ENCODE results near the gene TCHP.

The TCHP gene

DNA sequence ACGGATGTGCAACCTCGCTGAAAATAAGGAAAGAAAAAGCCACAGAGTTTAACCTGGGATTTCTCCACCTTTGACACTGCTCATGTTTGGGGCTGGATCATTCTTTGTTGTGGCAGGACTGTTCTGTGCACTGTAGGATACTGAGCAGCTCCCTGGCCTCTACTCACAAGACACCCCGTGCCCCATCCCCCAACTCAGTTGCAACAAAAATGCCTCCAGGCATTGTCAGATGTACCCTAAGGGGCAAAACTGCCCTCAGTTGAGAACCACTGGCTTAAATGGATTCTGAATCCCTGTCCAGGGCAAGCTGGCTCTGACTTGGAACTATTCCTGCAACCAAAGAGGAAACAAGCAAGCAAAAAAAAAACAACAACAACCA lies 21.8 kb upstream of the TCHP start:
- TF ChIP-seq, protein P1, sequence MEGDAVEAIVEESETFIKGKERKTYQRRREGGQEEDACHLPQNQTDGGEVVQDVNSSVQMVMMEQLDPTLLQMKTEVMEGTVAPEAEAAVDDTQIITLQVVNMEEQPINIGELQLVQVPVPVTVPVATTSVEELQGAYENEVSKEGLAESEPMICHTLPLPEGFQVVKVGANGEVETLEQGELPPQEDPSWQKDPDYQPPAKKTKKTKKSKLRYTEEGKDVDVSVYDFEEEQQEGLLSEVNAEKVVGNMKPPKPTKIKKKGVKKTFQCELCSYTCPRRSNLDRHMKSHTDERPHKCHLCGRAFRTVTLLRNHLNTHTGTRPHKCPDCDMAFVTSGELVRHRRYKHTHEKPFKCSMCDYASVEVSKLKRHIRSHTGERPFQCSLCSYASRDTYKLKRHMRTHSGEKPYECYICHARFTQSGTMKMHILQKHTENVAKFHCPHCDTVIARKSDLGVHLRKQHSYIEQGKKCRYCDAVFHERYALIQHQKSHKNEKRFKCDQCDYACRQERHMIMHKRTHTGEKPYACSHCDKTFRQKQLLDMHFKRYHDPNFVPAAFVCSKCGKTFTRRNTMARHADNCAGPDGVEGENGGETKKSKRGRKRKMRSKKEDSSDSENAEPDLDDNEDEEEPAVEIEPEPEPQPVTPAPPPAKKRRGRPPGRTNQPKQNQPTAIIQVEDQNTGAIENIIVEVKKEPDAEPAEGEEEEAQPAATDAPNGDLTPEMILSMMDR (IDR thresholded peaks at IDR 0.05; ENCODE audit: low read depth, low read length), result no peak
- H3K9me3 ChIP-seq, result no peaks in the 10 kb centered on the region
- DNase-seq, result no peak
- H3K4me1 ChIP-seq, result peaks cover 4% of the 10 kb centered on the region
- no peak overlapping the region for H3K4me3 ChIP-seq (ENCODE audit: low read depth, low read length)
- peaks cover 29% of the 10 kb centered on the region for H3K27me3 ChIP-seq
- no peaks in the 10 kb centered on the region for H3K36me3 ChIP-seq

DNA sequence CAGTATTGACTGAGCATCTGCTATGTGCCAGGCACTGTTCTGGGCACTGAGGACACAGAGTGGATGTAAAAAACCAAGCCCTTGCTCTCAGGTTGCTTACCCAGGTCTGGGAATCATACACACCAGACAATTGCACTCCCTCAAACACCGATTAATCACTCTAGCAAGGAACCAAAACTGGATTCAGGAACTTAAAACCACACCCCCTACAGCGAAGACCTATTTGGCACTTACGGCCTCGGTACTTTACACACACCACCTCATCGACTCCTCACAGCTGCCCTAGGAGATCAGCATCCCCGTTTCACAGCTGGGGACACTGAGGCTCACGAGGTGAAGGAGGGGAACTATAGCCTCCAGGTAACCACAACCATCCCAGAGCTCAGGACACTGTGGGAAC lies 21.3 kb upstream of the TCHP start:
- Histone ChIP-seq H3K4me3 (ENCODE audit: low read depth, low read length) (no peak overlapping the region), H3K9me3 (no peaks in the 10 kb centered on the region)
- TF ChIP-seq, protein P1 (IDR thresholded peaks at IDR 0.05; ENCODE audit: low read depth, low read length), result no peak

DNA sequence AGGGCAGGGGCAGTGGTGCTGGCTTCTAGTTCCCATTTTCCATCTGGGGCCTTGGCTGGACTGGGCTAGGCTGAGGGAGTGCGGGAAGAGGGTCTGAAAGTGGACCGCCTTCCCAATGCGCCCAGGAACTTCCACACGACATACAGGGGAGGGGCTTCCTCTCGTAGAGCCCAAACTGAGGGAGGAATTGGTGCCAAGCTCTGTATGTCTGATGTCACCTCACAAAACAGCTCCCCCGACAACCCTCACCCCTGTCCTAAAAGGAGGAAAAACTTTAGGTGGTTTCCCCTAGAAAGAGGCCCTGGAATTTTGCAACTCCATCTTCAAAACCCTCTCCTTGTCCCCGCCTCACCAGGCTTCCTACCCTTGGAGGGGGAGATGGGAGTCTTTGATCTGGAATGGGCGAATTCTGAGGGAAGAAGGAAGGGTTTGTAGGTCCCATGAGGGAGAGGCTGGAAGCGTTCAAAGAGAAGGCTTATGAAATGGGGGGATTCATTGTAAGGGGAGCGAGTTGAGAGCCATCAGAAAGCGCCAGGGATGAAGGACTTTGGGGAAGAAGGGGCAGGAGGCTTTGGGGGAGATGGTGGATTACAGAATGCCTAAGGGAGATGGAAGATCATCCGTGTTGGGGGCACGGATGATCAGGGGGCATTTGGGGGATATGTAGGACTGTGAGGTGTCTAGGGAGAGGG lies 20.6 kb upstream of the TCHP start:
- H3K4me3 ChIP-seq (ENCODE audit: low read depth, low read length), result peak overlapping the region; percentile 80
- H3K9me3 ChIP-seq, result no peaks in the 10 kb centered on the region
- peaks cover 4% of the 10 kb centered on the region for H3K4me1 ChIP-seq
- no peaks in the 10 kb centered on the region for H3K36me3 ChIP-seq
- DNase-seq, result no peak
- TF ChIP-seq, protein P1 (IDR thresholded peaks at IDR 0.05; ENCODE audit: low read depth, low read length), result no peak
- H3K27me3 ChIP-seq, result peaks cover 36% of the 10 kb centered on the region

More for the DNA sequence above, 21.3 kb upstream of the TCHP start:
- Histone ChIP-seq H3K4me1 (peaks cover 4% of the 10 kb centered on the region), H3K27me3 (peaks cover 32% of the 10 kb centered on the region), H3K36me3 (no peaks in the 10 kb centered on the region)
- DNase-seq, result no peak

DNA sequence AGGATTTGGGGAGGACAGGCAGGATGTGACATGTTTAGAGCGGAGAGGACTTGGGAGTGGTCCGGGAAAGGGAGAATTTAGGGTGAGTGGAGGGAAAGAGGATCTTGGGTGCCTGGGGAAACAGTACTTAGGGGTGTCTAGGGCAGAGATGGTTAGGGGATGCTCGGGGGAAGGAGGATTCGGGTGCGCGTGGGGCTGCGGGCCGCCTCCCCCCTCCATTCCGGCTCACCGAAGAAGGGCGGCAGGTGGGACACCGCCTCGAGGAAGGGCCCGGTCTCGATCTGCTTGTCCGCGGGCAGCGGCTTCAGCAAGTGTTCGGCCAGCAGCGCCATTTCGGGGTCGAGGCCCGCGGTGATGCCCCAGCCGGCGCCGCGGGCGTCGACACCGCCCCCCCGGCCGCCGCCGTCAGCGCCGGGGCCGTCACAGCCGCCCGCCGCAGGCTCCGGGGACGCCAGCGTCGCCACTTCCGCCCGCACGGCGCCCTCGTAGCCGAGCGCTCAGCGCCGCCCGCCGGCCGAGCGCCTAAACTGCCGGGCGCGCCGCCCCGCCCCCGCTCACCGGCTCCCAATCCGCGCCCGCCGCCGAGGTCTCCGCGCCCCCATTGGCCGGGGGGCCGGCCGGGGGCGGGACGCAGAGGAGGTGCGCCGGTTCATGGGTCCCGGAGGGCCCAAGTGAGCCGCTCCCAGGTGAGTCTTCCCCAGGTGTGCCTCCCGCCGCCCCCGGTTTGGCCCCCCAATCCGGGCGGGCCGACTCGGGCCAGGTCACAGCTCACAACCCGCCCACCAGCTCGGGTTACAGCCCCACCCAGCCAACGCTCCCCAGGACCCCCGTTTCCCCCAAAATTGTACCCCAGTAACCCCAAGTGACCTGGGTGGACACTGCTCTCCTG lies 19.8 kb upstream of the TCHP start, which contains the start of gene GLTP:
Gene GLTP (minus strand): TSS at position 499 of the 889 bp plus-strand sequence. CDS start 167 bp downstream, at position 332.
- peak; percentile 90 for DNase-seq
- Histone ChIP-seq H3K9me3 (no peaks in the 10 kb centered on the region; the same call in 1 of the 2 replicates), H3K4me3 (ENCODE audit: low read depth, low read length) (peak within 1 kb of the TSS; percentile 80), H3K4me1 (peaks cover 4% of the 10 kb centered on the region), H3K36me3 (no peaks in the 10 kb centered on the region), H3K27me3 (peaks cover 44% of the 10 kb centered on the region)
- TF ChIP-seq, protein P1 (IDR thresholded peaks at IDR 0.05; ENCODE audit: low read depth, low read length), result peak; percentile 14; the same call in 1 of the 2 replicates

DNA sequence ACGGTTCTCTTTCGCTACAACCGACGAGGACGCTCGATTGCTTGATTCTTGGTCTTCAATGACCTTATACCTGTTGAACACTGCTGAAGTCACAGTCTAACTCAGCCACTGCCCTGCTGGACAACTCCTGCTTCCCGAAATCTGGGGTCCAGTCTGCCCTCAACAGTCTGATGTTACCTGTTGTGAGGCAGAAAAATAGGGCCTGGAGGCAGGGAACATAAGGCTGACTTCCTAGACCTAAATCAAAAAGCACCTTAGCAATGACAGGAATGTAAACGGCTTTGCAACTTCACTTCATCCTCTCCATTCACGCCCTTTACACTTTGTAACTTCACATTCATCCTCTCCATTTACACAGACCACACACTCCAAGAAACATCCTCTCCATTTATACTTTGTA lies 19.1 kb upstream of the TCHP start:
- TF ChIP-seq, protein P1 (IDR thresholded peaks at IDR 0.05; ENCODE audit: low read depth, low read length), result no peak
- H3K27me3 ChIP-seq, result peaks cover 44% of the 10 kb centered on the region
- no peak for DNase-seq
- H3K9me3 ChIP-seq, result no peaks in the 10 kb centered on the region; the same call in 1 of the 2 replicates
- H3K4me1 ChIP-seq, result peaks cover 4% of the 10 kb centered on the region
- H3K4me3 ChIP-seq (ENCODE audit: low read depth, low read length), result peak overlapping the region; percentile 52
- no peaks in the 10 kb centered on the region for H3K36me3 ChIP-seq
